HG03039 (cell line): ENCODE data around the gene ITIH1.
A peak's percentile ranks its signal among the peaks of the same experiment; 100 is the strongest.
"Not testable (repeated sequence)": the region's sequence is repeated elsewhere in the genome, so short reads cannot be mapped to it uniquely, and the experiment has no call there.

Source experiments
- ATAC-seq: cut with Tn5 transposase; IDR thresholded peaks from one replicate; pipeline ENCODE4 v1.9.1; 2021; ENCODE audit warnings: mild to moderate bottlenecking, moderate library complexity; ENCODE audit not compliant: unreplicated experiment

ITIH1 gene, protein sequence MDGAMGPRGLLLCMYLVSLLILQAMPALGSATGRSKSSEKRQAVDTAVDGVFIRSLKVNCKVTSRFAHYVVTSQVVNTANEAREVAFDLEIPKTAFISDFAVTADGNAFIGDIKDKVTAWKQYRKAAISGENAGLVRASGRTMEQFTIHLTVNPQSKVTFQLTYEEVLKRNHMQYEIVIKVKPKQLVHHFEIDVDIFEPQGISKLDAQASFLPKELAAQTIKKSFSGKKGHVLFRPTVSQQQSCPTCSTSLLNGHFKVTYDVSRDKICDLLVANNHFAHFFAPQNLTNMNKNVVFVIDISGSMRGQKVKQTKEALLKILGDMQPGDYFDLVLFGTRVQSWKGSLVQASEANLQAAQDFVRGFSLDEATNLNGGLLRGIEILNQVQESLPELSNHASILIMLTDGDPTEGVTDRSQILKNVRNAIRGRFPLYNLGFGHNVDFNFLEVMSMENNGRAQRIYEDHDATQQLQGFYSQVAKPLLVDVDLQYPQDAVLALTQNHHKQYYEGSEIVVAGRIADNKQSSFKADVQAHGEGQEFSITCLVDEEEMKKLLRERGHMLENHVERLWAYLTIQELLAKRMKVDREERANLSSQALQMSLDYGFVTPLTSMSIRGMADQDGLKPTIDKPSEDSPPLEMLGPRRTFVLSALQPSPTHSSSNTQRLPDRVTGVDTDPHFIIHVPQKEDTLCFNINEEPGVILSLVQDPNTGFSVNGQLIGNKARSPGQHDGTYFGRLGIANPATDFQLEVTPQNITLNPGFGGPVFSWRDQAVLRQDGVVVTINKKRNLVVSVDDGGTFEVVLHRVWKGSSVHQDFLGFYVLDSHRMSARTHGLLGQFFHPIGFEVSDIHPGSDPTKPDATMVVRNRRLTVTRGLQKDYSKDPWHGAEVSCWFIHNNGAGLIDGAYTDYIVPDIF

DNA sequence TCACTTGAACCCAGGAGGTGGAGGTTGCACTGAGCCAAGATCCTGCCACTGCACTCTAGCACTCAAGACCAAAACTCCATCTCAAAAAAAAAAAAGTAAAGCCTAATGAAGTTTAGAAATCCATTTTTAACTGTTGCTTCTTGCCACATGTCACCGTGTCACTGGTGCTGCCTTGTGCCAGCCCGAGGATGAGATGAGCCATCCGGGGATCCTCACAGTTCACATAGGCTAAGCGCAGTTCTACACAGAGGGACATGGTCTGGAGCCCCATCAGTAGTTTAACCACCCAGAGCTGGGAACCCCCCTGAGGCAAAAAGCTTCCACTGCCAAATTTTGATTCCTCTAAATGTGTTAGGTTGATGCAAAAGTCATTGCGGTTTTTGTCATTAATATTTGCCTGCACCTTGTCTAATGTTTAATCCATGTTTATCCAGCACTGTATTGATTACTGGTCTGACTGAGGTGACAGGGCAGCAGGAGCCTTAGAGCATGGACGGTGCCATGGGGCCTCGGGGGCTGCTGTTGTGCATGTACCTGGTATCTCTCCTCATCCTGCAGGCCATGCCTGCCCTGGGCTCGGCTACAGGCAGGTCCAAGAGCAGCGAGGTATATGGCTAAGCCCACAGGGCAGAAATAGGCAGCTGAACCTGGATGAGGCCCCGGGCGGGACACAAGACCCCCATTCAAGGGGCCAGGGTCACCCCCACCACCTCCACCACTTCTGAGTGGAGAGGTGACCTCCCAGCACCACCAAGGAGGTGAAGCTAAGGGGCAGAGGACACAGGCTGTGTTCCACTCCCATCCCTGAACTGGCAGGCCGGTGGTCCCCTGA is at the start of gene ITIH1:
Gene ITIH1 (plus strand): TSS at position 473 of the 832 bp plus-strand sequence. CDS start 17 bp downstream, at position 490.
- no peak for ATAC-seq

- not testable (repeated sequence) for ATAC-seq
Measured at GRCh38 chr3:52728753-52729152, 48.6 kb upstream of the ITIH1 start.

DNA sequence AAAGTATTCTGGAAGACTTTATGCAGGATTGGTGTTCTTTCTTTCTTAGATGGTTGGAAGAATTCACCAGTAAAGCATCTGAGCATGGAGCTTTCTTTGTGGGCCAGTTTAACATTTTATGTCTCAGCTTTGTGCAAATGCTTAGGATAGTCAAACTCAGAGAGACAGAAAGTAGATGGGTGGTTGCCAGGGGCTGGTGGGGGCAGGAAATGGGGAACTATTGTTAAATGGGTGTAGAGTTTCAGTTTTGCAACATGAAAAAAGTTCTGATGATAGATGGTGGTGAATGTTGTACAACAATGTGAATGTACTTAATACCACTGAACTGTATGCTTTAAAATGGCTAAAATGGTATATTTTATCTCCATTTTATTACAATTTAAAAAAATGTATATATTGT is 46.7 kb upstream of the ITIH1 start:
- no peak for ATAC-seq

DNA sequence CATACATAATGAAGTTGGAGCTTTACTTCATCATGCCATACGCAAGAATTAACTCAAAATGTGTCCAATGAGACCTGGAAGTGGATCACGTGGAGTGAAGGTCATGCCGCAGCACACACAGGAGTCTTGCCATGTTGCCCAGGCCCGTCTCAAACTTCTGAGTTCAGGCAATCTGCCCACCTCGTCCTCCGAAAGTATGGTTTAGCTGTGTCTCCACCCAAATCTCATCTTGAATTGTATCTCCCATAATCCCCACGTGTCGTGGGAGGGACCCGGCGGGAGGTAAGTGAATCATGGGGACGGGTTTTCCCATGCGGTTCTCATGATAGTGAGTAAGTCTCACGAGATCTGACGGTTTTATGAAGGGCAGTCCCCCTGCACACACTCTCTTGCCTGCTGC is 45.8 kb upstream of the ITIH1 start:
- ATAC-seq = no peak

- no peak for ATAC-seq
Measured at GRCh38 chr3:52733256-52733891, 44.0 kb upstream of the ITIH1 start.

- no peak for ATAC-seq
Measured at GRCh38 chr3:52739730-52740129, 37.7 kb upstream of the ITIH1 start.

GRCh38 chr3:52742418-52743041 is 34.9 kb upstream of the ITIH1 start:
- no peak for ATAC-seq

DNA sequence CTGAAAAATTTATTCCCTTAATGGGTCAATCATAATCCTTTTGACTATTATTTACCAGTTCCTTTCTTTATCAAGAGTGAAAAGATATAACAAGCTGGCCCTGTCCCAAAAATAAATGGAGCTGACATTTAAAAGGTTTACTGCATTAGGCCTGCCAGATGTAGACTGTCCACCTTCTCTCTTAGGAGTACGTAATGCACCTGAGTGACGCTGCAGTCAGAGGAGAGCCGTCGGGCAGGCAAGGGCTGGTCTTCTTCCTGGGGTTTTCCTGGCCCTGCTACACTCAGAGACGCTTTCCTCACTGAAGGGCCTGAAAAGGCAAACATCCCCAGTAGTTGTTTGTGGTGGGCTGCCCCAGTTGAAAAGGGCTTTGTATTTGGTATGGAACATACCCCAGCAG is 34.2 kb upstream of the ITIH1 start:
- no peak for ATAC-seq

DNA sequence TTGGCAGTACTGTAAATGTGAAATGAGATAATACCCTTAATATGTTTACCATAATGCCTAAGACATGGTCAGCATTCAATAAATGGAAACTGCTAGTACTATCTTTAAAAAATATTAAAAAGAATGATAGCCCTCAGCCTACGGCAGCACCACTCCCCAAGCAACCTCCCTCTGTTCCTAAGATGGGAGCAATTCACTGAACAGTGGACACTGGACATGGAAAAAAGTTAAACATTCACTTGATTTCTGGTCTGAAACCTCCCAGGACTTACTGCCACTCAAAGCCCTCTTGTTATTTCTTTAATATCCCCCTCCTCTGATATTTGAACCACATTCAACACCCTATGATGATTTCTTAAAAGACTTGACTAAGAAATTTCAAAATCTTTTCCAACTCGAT is 33.7 kb upstream of the ITIH1 start:
- no peak for ATAC-seq

GRCh38 chr3:52752045-52752660 is 25.2 kb upstream of the ITIH1 start:
- no peak for ATAC-seq

GRCh38 chr3:52754373-52754772 is 23.0 kb upstream of the ITIH1 start:
- ATAC-seq = no peak

GRCh38 chr3:52756141-52756540 is 21.3 kb upstream of the ITIH1 start:
- ATAC-seq = no peak

GRCh38 chr3:52763466-52763865 is 13.9 kb upstream of the ITIH1 start:
- ATAC-seq = no peak

- no peak for ATAC-seq
Measured at GRCh38 chr3:52769786-52770455, 7.5 kb upstream of the ITIH1 start.

DNA sequence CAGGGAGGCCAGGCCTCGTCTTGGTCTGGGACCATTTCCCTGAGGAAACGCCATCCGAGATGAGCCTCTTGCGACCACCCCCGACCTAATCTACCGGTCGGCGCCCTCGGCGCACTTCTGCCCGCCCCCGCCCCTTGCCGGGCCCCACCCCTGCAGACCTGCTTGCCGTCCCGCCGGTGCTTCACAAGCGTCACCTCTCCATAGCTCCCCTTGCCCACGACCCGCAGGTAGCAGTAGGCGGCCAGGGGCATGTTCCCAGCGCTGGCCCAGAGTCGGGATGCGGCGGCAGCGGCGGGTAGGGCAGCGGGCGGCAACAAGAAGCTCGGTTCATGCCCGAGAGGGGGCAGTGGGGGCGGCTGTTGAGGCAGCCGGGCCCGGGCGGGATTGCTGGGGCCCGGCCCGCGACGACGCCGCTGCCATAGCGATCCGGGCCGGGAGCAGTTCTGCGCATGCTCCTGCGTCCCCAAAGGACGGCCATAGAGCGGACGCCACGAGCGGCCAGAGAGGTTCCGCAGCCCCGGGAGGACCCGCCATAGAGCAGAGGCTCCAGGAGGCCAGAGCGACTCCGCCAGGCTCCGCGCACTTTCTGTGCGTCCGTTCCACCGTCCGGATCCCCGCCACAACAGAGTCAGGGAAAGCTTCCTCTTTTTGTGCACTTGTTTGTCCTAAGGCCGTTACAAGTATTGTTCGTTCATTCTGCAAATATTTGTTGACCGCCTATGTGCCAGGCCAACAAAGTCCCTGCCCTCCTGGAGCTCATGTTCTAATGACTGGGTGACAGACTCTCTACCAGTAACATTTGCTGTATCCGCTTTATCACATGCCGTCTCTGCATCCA is 6.7 kb upstream of the ITIH1 start, which contains the start of gene NEK4:
Gene NEK4 (minus strand): TSS at position 445 of the 838 bp plus-strand sequence. CDS start 194 bp downstream, at position 251.
- ATAC-seq = peak; percentile 95

DNA sequence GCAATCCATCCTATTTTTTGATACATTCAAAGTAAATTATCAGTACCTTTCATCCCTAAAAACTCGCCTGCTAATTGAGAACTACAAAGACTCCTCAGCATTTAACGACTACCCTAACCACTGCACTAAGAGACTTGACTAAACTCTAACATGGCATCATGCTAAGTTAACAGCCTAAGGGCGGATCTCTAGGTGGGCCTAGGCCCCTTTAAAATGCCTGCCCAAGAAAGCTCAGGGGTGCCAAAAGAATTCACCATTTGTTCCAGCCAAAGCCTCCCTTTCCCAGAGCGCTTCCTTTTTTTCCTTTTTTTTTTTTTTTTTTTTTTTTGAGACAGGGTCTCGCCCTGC is 6.1 kb upstream of the ITIH1 start:
- no peak for ATAC-seq

GRCh38 chr3:52771702-52772101 is 5.7 kb upstream of the ITIH1 start:
- ATAC-seq = no peak
